Body of pancreas (tissue), 4 donors: ENCODE measurements around the gene PAN2.

Experiments used
- POLR2A ChIP-seq, 3 donors: fragments of 450-650 bp; IDR thresholded peaks; one replicate each; pipeline ENCODE4 v1.6.1; 2016; ENCODE audit warnings: antibody characterized with exemption in 3 of 3, mild to moderate bottlenecking in 2 of 3
- TF ChIP-seq, protein P1 (sequence below), 7 experiments: fragments of 450-650 bp in 4 of 7; fragments of 200-600 bp in 3 of 7; sonication (generic) in 3 of 7; IDR thresholded peaks; one replicate each; pipeline ENCODE4 v1.5.1; 2016 to 2019; ENCODE audit warnings: antibody characterized with exemption in 7 of 7

DNA sequence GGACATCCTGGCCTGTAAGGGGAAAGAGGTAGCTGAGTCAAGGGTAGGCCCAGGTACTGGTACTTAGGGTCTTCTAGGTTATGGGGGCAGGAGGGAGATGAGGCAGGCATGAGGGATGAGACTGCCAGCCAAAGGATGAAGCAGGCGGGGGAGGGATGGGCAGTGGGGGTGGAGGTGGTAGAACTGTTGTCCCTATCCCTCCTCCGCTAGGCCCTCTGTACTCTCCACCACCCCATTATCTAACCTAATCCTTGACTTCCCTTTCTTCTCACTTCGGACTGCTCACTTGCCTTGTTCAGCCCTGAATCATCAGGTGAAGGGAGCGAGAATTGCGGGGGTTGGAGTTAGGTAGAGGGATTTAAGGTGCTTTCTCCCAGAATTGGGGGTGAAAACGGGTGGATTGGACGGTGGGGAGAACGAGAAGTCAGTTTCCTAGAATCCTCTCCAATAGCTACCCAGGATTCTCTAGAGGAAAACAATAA, 562 bp downstream of the PAN2 start:
- TF ChIP-seq, protein P1, sequence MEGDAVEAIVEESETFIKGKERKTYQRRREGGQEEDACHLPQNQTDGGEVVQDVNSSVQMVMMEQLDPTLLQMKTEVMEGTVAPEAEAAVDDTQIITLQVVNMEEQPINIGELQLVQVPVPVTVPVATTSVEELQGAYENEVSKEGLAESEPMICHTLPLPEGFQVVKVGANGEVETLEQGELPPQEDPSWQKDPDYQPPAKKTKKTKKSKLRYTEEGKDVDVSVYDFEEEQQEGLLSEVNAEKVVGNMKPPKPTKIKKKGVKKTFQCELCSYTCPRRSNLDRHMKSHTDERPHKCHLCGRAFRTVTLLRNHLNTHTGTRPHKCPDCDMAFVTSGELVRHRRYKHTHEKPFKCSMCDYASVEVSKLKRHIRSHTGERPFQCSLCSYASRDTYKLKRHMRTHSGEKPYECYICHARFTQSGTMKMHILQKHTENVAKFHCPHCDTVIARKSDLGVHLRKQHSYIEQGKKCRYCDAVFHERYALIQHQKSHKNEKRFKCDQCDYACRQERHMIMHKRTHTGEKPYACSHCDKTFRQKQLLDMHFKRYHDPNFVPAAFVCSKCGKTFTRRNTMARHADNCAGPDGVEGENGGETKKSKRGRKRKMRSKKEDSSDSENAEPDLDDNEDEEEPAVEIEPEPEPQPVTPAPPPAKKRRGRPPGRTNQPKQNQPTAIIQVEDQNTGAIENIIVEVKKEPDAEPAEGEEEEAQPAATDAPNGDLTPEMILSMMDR (IDR thresholded peaks at IDR 0.05): no peak
- no peak for TF ChIP-seq POLR2A (IDR thresholded peaks at IDR 0.05)
